Measurements from ENCODE around the gene SLMAP. TPM values are rescaled to one million over a fixed set of nuclear protein-coding genes. Genes with fewer than 3 reads are reported as not detected.

SLMAP gene
- total RNA-seq, 1 donor from 2014 or later = 502 TPM

- peaks cover 0 to 2% of the 10 kb centered on the region in 2 donors for H3K4me1 ChIP-seq
- H3K9me3 ChIP-seq = no peaks in the 10 kb centered on the region
- H3K36me3 ChIP-seq = peaks cover 34 to 59% of the 10 kb centered on the region in 2 donors
- DNase-seq (ENCODE audit: low spot score in 2 of 2) = no peak
- H3K27me3 ChIP-seq = no peaks in the 10 kb centered on the region
- H3K27ac ChIP-seq = peak overlapping the region in 1 of 2 donors; percentile 7
- no peak for TF ChIP-seq CTCF (IDR thresholded peaks at IDR 0.05)
- H3K4me3 ChIP-seq = no peak overlapping the region
- intact Hi-C loops (cut with DNase I) = no loop called here
These were observed 177.5 kb downstream of the SLMAP start for GRCh38 chr3:57933602-57934001.

- H3K36me3 ChIP-seq = peaks cover 31 to 51% of the 10 kb centered on the region in 2 donors
- intact Hi-C loops (cut with DNase I) = no loop called here
- H3K27me3 ChIP-seq = no peaks in the 10 kb centered on the region
- H3K4me3 ChIP-seq = no peak overlapping the region
- no peak overlapping the region for H3K27ac ChIP-seq
- no peak for TF ChIP-seq CTCF (IDR thresholded peaks at IDR 0.05)
- peak in 1 of 2 donors; percentile 33 for DNase-seq (ENCODE audit: low spot score in 2 of 2)
- no peaks in the 10 kb centered on the region for H3K4me1 ChIP-seq
- H3K9me3 ChIP-seq = no peaks in the 10 kb centered on the region
These were observed 178.3 kb downstream of the SLMAP start for GRCh38 chr3:57934373-57934772.

GRCh38 chr3:57935539-57935938 lies 179.4 kb downstream of the SLMAP start:
- intact Hi-C loops (cut with DNase I) = no loop called here
- no peak for TF ChIP-seq CTCF (IDR thresholded peaks at IDR 0.05)
- Histone ChIP-seq H3K4me3 (no peak overlapping the region), H3K4me1 (no peaks in the 10 kb centered on the region), H3K27me3 (no peaks in the 10 kb centered on the region), H3K9me3 (no peaks in the 10 kb centered on the region), H3K36me3 (peaks cover 22 to 40% of the 10 kb centered on the region in 2 donors), H3K27ac (no peak overlapping the region)
- DNase-seq (ENCODE audit: low spot score in 2 of 2) = peak in 1 of 2 donors; percentile 33

GRCh38 chr3:57937092-57937491 lies 181.0 kb downstream of the SLMAP start:
- Histone ChIP-seq H3K36me3 (peaks cover 18 to 27% of the 10 kb centered on the region in 2 donors), H3K4me1 (peaks cover 0 to 3% of the 10 kb centered on the region in 2 donors), H3K4me3 (no peak overlapping the region), H3K27me3 (no peaks in the 10 kb centered on the region), H3K27ac (no peak overlapping the region), H3K9me3 (no peaks in the 10 kb centered on the region)
- DNase-seq (ENCODE audit: low spot score in 2 of 2) = no peak
- no peak for TF ChIP-seq CTCF (IDR thresholded peaks at IDR 0.05)
- intact Hi-C loops (cut with DNase I) = no loop called here

GRCh38 chr3:57939775-57940174 lies 183.7 kb downstream of the SLMAP start:
- DNase-seq (ENCODE audit: low spot score in 2 of 2) = peak in 1 of 2 donors; percentile 57
- Histone ChIP-seq H3K4me3 (no peak overlapping the region), H3K36me3 (peaks cover 5% of the 10 kb centered on the region in 2 donors), H3K9me3 (no peaks in the 10 kb centered on the region), H3K4me1 (peaks cover 3 to 23% of the 10 kb centered on the region in 2 donors), H3K27ac (peak overlapping the region in 1 of 2 donors; percentile 37), H3K27me3 (no peaks in the 10 kb centered on the region)
- no peak for TF ChIP-seq CTCF (IDR thresholded peaks at IDR 0.05)
- intact Hi-C loops (cut with DNase I) = loop anchor here (10.0 kb wide), 1 partner anchor 45 kb away; no protein-coding TSS in a partner anchor

- Histone ChIP-seq H3K9me3 (no peaks in the 10 kb centered on the region), H3K36me3 (no peaks in the 10 kb centered on the region), H3K27ac (peak overlapping the region; percentile 57 to 69), H3K27me3 (no peaks in the 10 kb centered on the region), H3K4me1 (peaks cover 3 to 23% of the 10 kb centered on the region in 2 donors), H3K4me3 (no peak overlapping the region)
- intact Hi-C loops (cut with DNase I) = loop anchor here (10.0 kb wide), 1 partner anchor 48 kb away; no protein-coding TSS in a partner anchor
- TF ChIP-seq CTCF (IDR thresholded peaks at IDR 0.05) = no peak
- no peak for DNase-seq (ENCODE audit: low spot score in 2 of 2)
These were observed 186.3 kb downstream of the SLMAP start for GRCh38 chr3:57942388-57942787.

Measured in ascending aorta (tissue), 2 donors.